Right atrium auricular region (tissue), 2 donors: ENCODE data around the gene USP49. TPM values are rescaled to one million over a fixed set of nuclear protein-coding genes. Genes with fewer than 3 reads are reported as not detected.

Experiments
- DNase-seq: peaks from one replicate; pipeline ENCODE4 v3.0.0-alpha.2; 2019; ENCODE audit warnings: low spot score
- H3K27ac ChIP-seq, 2 donors: fragments of 200-600 bp; sonication (generic); 1 replicate in 1 of 2; 2 replicates in 1 of 2; pipeline ENCODE4 v1.5.1; 2016 to 2019
- H3K27me3 ChIP-seq, 2 donors: fragments of 200-600 bp; sonication (generic); one replicate each; pipeline versions ENCODE4 v1.5.1 to v1.6.0; 2017 to 2019
- H3K36me3 ChIP-seq: fragments of 200-600 bp; sonication (generic); one replicate; pipeline ENCODE4 v1.5.1; 2016
- H3K4me1 ChIP-seq, 2 donors: fragments of 200-600 bp; sonication (generic); one replicate each; pipeline versions ENCODE4 v1.5.1 to v1.6.0; 2017 to 2019
- H3K4me3 ChIP-seq, 2 donors: fragments of 200-600 bp; sonication (generic); 1 replicate in 1 of 2; 2 replicates in 1 of 2; pipeline ENCODE4 v1.5.1; 2017 to 2019; ENCODE audit warnings: mild to moderate bottlenecking in 1 of 2, moderate library complexity in 1 of 2
- H3K9me3 ChIP-seq, 2 donors: fragments of 200-600 bp; sonication (generic); one replicate each; pipeline ENCODE4 v1.5.1; 2019
- total RNA-seq, 2 donors: library from RNA; depleted of rRNA; stranded (reverse); fragments of >200 nt; gene quantifications; one replicate each; pipeline ENCODE4 v1.1.0, GENCODE V29; 2016
- TF ChIP-seq, protein P1 (sequence below), 2 donors: fragments of 200-600 bp; sonication (generic); IDR thresholded peaks; one replicate each; pipeline ENCODE4 v1.5.1; 2019; ENCODE audit warnings: antibody characterized with exemption in 2 of 2

The USP49 gene
- total RNA-seq, 2 donors from 2014 or later: 1.3 to 1.7 TPM

DNA sequence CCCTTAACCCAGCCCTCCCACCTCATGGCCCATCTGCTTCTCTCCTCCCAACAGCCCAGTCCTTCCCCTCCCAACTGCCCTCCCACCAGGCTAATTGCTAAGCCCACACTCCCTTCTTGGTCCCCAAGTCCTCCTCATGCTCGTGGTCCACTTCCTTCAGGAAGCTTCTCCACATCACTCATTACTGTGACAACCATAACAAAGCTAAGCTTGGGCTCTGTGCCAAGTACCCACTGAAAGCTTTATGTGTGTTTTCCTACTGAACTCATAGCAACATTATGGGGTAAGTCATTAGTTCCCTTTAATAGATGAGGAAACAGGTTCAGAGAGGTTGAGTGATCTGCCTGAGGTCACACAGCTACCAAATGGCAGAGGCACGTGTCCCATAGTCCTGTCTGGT lies 131.7 kb downstream of the USP49 start:
- DNase-seq: no peak
- peaks cover 0 to 17% of the 10 kb centered on the region in 2 donors for H3K4me1 ChIP-seq
- no peaks in the 10 kb centered on the region for H3K36me3 ChIP-seq
- no peaks in the 10 kb centered on the region for H3K9me3 ChIP-seq
- no peaks in the 10 kb centered on the region for H3K27me3 ChIP-seq
- no peak overlapping the region for H3K27ac ChIP-seq
- TF ChIP-seq, protein P1, sequence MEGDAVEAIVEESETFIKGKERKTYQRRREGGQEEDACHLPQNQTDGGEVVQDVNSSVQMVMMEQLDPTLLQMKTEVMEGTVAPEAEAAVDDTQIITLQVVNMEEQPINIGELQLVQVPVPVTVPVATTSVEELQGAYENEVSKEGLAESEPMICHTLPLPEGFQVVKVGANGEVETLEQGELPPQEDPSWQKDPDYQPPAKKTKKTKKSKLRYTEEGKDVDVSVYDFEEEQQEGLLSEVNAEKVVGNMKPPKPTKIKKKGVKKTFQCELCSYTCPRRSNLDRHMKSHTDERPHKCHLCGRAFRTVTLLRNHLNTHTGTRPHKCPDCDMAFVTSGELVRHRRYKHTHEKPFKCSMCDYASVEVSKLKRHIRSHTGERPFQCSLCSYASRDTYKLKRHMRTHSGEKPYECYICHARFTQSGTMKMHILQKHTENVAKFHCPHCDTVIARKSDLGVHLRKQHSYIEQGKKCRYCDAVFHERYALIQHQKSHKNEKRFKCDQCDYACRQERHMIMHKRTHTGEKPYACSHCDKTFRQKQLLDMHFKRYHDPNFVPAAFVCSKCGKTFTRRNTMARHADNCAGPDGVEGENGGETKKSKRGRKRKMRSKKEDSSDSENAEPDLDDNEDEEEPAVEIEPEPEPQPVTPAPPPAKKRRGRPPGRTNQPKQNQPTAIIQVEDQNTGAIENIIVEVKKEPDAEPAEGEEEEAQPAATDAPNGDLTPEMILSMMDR (IDR thresholded peaks at IDR 0.05): no peak
- no peak overlapping the region for H3K4me3 ChIP-seq

DNA sequence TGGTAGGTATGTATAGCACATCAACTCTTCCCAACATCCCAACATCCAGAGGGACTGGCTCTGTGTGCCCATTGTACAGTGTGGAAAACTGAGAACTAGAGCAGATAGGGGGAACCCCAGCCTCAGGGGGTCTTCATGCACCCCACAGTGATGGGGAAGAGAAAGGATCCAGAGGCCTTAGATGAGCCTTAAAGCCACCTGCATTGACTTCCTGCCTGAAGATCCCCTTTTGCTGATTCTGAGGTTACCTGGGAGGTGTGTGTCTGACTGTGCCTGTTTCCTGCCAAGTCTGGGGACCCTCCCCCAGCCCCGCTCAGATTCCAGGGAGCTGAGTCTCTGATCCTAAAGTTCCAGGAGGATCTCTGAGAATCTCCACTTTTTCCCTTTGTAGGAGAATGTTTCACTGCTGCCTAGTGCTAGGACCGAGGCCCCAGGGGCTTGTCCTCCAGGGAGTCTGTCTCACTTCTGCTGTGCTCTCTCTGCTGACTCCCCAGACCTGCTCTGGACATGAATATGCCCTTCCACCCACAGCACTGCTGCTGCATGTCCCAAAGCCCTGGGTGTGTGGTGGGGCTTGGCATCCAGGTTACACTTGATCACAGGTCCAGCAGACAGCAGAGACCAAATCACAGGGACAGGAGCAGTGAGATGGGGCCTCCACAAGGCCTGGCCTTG lies 135.1 kb downstream of the USP49 start:
- H3K4me1 ChIP-seq: no peaks in the 10 kb centered on the region
- DNase-seq: no peak
- H3K36me3 ChIP-seq: no peaks in the 10 kb centered on the region
- no peak overlapping the region for H3K27ac ChIP-seq
- no peak overlapping the region for H3K4me3 ChIP-seq
- H3K27me3 ChIP-seq: no peaks in the 10 kb centered on the region
- TF ChIP-seq, protein P1 (IDR thresholded peaks at IDR 0.05): no peak
- no peaks in the 10 kb centered on the region for H3K9me3 ChIP-seq

DNA sequence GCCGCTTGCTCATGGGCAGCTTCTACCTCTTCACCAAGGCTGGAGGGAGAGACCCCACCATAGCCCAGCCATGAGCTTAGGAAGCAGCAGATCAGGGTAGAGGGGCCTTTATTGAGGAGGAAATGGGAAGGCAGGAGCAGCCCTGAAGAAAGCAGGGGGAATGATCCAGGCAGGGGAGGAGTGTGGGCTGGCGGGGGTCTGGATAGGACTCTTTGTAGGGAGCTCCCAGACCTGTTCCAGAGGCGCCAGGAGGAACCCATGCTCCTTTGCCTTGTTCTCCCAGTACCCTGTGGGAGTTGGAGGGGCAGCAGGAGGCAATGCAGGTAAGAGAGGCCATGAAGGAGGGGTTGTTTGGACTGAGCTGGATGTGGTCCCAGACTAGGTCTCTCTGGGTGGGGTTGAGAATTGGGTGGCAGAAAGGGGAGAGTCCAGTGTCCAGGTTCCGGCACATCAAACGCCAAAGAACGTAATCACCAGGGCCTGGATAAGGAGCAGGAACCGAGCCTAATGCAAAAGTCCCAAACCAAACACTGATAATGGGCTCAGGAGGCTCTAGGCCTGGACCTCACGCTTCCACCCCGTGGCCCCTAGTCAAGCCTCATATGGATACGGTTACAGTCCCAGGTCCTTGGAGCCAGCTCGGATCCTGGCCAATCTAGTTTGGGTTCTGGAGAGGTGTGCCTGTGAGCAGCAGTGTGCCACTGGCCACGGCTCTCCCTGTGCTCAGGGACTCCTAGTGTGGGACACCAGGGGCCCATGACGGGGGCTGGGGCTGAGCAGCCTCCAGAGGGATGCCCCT lies 135.9 kb downstream of the USP49 start:
- Histone ChIP-seq H3K36me3 (no peaks in the 10 kb centered on the region), H3K27me3 (no peaks in the 10 kb centered on the region), H3K4me3 (no peak overlapping the region), H3K27ac (no peak overlapping the region), H3K9me3 (no peaks in the 10 kb centered on the region), H3K4me1 (no peaks in the 10 kb centered on the region)
- TF ChIP-seq, protein P1 (IDR thresholded peaks at IDR 0.05): no peak
- no peak for DNase-seq

DNA sequence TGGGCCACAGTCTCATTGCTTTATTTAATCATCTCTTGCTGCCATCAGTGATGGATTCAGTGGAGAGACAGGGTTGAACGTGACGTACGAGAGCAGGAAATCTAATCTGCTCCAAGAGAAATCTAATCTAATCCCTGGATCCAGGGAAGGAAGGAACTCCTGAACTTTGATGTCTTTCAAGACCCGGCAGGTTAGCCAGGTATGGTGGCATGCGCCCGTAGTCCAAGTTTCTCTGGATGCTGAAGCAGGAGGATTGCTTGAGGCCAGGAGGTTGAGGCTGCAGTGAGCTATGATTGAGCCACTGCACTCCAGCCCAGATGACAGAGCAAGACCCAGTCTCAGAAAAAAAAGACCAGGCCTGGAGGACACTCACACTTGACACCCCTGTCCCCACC lies 136.5 kb downstream of the USP49 start:
- TF ChIP-seq, protein P1 (IDR thresholded peaks at IDR 0.05): no peak
- no peak for DNase-seq
- Histone ChIP-seq H3K9me3 (no peaks in the 10 kb centered on the region), H3K27me3 (no peaks in the 10 kb centered on the region), H3K4me3 (no peak overlapping the region), H3K27ac (no peak overlapping the region), H3K36me3 (no peaks in the 10 kb centered on the region), H3K4me1 (no peaks in the 10 kb centered on the region)

DNA sequence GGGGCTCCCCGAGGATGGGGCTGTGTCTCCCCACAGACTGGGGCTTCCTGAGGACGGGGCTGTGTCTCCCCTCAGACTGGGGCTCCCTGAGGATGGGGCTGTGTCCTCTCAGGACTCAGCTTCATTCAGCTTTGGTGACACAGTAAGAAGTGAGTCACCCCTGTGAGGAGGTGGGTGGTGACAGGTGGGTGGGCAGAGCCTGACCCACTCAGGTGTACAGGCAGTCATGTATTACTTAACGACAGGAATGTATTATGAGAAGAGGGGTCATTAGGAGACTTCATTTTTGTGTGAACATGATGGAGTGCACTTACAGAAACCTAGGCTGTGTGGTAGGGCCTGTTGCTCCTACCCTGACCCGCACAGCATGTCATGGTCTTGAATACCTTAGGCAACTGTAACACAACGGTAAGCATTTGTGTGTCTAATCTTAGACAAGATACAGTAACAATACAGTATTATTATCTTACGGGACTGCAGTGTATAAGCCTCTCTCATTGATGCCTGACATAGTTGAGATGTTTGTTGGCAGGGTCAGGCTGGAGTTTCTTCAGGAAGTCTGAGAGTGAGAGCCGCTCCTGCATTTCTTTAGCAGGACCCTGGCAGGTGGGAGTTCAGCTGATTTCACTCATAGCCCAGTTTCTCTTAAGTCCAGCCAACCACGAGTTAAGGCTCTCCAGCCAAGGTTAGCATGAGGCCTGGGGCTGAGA lies 137.1 kb downstream of the USP49 start:
- H3K9me3 ChIP-seq: no peaks in the 10 kb centered on the region
- no peaks in the 10 kb centered on the region for H3K27me3 ChIP-seq
- H3K27ac ChIP-seq: no peak overlapping the region
- TF ChIP-seq, protein P1 (IDR thresholded peaks at IDR 0.05): no peak
- no peak for DNase-seq
- no peaks in the 10 kb centered on the region for H3K36me3 ChIP-seq
- H3K4me3 ChIP-seq: no peak overlapping the region
- H3K4me1 ChIP-seq: no peaks in the 10 kb centered on the region
